HEK293T (cell line): ENCODE measurements around the gene IL24.
"Not testable (repeated sequence)": the region's sequence is repeated elsewhere in the genome, so short reads cannot be mapped to it uniquely, and the experiment has no call there.

ENCODE experiments used
- CTCF ChIA-PET: fragments of 350-600 bp; formaldehyde crosslinking; extraction: SDS; loops from one replicate; lab custom pipeline; 2021; ENCODE audit warnings: antibody characterized with exemption, inconsistent platforms; lab: Yijun Ruan, JAX
- POLR2A ChIA-PET: fragments of 350-600 bp; formaldehyde crosslinking; extraction: SDS; loops from one replicate; lab custom pipeline; 2020; ENCODE audit warnings: antibody characterized with exemption, inconsistent platforms; lab: Yijun Ruan, JAX
- DNase-seq: peaks from one replicate; pipeline ENCODE4 v3.0.0; 2012; ENCODE audit warnings: mixed read lengths; ENCODE audit errors: extremely low spot score
- ARNT ChIP-seq: fragments of 450-650 bp; IDR thresholded peaks from 2 replicates; pipeline ENCODE4 v1.6.1; 2017; ENCODE audit warnings: mild to moderate bottlenecking
- BHLHE40 ChIP-seq: fragments of 450-650 bp; IDR thresholded peaks from 2 replicates; pipeline ENCODE4 v1.6.1; 2016; ENCODE audit warnings: mild to moderate bottlenecking, moderate library complexity, borderline replicate concordance
- CTBP1 ChIP-seq: fragments of 450-650 bp; IDR thresholded peaks from 2 replicates; pipeline ENCODE4 v1.6.1; 2016; ENCODE audit warnings: borderline replicate concordance
- ELF4 ChIP-seq: fragments of 450-650 bp; IDR thresholded peaks from 2 replicates; pipeline ENCODE4 v1.6.1; 2017; ENCODE audit warnings: antibody characterized with exemption
- FOXA1 ChIP-seq: fragments of 450-650 bp; IDR thresholded peaks from 2 replicates; pipeline ENCODE4 v1.6.1; 2016; ENCODE audit warnings: mild to moderate bottlenecking
- FOXK2 ChIP-seq: fragments of 450-650 bp; IDR thresholded peaks from 2 replicates; pipeline ENCODE4 v1.6.1; 2016; ENCODE audit warnings: mild to moderate bottlenecking
- FOXM1 ChIP-seq: fragments of 450-650 bp; IDR thresholded peaks from 2 replicates; pipeline ENCODE4 v1.6.1; 2017; ENCODE audit warnings: mild to moderate bottlenecking, borderline replicate concordance
- HDGF ChIP-seq: fragments of 450-650 bp; IDR thresholded peaks from 2 replicates; pipeline ENCODE4 v1.6.1; 2017; ENCODE audit warnings: antibody characterized with exemption, borderline replicate concordance
- L3MBTL2 ChIP-seq: fragments of 450-650 bp; conservative IDR thresholded peaks from 2 replicates; pipeline ENCODE4 v1.6.1; 2016; ENCODE audit warnings: mild to moderate bottlenecking
- LEF1 ChIP-seq: fragments of 450-650 bp; IDR thresholded peaks from 2 replicates; pipeline ENCODE4 v1.6.1; 2017; ENCODE audit warnings: mild to moderate bottlenecking, borderline replicate concordance
- NFRKB ChIP-seq: fragments of 450-650 bp; IDR thresholded peaks from 2 replicates; pipeline ENCODE4 v1.6.1; 2016; ENCODE audit warnings: mild to moderate bottlenecking, moderate library complexity
- PKNOX1 ChIP-seq: fragments of 450-650 bp; IDR thresholded peaks from 2 replicates; pipeline ENCODE4 v1.6.1; 2016
- SP1 ChIP-seq: fragments of 450-650 bp; IDR thresholded peaks from 2 replicates; pipeline ENCODE4 v1.6.1; 2017
- SUZ12 ChIP-seq: fragments of 450-650 bp; IDR thresholded peaks from 2 replicates; pipeline ENCODE4 v1.6.1; 2016; ENCODE audit warnings: mild to moderate bottlenecking
- TARDBP ChIP-seq: fragments of 450-650 bp; IDR thresholded peaks from 2 replicates; pipeline ENCODE4 v1.6.1; 2016
- ZNF384 ChIP-seq: fragments of 450-650 bp; IDR thresholded peaks from 2 replicates; pipeline ENCODE4 v1.6.1; 2016

The IL24 gene

DNA sequence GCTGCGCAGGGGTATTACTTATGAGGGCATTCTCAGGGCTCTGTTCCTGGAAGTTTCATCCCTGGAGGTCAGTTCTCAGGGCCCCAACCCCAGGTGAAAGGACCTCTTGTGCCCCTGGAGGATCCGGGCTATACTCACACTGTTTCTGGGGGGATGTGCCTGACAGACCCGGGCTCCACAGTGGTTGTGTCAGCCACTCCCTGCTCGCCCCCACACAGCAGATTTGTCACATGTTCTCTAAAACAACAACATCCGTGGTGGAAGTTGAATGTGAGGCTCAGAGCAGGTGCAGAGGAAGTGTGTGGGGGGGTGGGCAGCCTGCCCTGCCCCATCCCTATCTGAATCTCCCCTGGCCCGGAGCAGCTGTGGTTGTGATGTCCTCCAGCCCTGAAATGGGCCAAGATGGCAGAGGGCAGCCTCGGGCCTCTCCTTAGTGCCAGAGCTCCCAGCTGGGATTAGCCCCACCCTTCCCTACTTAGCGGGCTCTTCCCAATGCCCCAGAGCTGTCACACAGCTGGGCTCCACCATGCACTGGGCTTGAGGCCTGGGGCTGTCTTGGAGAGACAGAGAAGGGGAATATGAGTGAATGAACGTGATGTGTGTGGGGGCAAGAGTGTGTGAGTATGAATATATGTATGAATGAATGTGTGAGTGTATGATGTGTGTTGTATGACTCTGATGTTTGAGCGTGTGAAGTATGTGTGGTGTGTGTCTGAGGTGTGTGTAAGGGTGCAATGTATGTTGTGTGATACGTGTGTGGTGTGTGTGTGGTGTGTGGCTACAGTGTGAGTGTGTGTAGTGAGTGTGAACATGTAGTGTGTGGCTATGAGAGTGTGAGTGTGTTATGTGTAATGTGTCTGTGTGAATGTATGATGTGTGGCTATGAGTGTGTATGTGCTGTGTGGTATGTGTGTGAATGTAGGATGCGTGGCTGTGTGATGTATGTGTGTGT is 26.0 kb downstream of the IL24 start:
- ChIA-PET POLR2A (no interaction called here), CTCF (interaction anchor here (2.1 kb wide), 1 partner anchor 7 kb away, joined by 4 read pairs; no protein-coding TSS in a partner anchor)
- TF ChIP-seq BHLHE40 (no peak), SUZ12 (no peak), FOXM1 (no peak), ARNT (no peak), TARDBP (no peak), ELF4 (no peak), LEF1 (no peak), PKNOX1 (no peak), FOXK2 (no peak)
- DNase-seq: no peak

GRCh38 chr1:206923961-206924557 is 26.8 kb downstream of the IL24 start:
- TF ChIP-seq TARDBP: 0 out of 2 replicates have a peak, but pooled peaks have one; percentile 31
- DNase-seq, CTCF ChIA-PET, POLR2A ChIA-PET: not testable (repeated sequence)

DNA sequence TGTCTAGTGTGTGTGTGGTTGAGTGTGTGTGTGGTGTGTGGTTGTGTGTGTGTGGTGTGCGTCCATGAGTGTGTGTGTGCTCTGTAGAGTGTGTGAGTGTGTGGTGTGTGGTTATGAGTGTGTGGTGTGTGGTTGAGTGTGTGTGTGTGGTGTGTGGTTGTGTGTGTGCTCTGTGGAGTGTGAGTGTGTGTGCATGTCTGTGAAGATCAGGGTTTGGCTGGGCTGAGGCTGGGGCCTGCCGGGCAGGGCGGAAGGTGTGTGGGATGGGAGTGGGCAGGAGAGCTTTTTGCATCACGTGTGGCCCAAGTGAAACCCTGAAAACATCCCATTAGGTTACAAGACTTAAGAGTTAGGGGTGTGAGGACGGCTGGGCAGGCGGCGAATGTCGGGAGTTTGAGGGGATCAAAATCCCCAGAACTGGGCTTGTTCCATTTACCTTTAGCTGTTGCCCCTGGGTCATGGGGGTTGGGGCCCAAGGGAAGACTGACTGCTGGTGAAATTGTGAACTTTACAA is 27.4 kb downstream of the IL24 start:
- POLR2A ChIA-PET: interaction anchor here (1.0 kb wide), 1 partner anchor 8 kb away, joined by 4 read pairs; no protein-coding TSS in a partner anchor
- no peak for DNase-seq
- CTCF ChIA-PET: no interaction called here
- no peak for TF ChIP-seq FOXA1
- TF ChIP-seq ZNF384: no peak
- TF ChIP-seq SP1: no peak
- no peak for TF ChIP-seq L3MBTL2
- no peak for TF ChIP-seq SUZ12
- TF ChIP-seq HDGF: no peak
- TF ChIP-seq TARDBP: no peak
- no peak for TF ChIP-seq FOXK2
- TF ChIP-seq ARNT: no peak
- TF ChIP-seq BHLHE40: no peak
- no peak for TF ChIP-seq PKNOX1
- no peak for TF ChIP-seq NFRKB
- TF ChIP-seq LEF1: no peak
- TF ChIP-seq FOXM1: no peak
- no peak for TF ChIP-seq ELF4
- no peak for TF ChIP-seq CTBP1

- DNase-seq: no peak
- TF ChIP-seq BHLHE40: no peak
- TF ChIP-seq ZNF384: no peak
- no peak for TF ChIP-seq L3MBTL2
- TF ChIP-seq ARNT: no peak
- TF ChIP-seq SP1: no peak
- TF ChIP-seq PKNOX1: no peak
- TF ChIP-seq CTBP1: no peak
- no peak for TF ChIP-seq HDGF
- no peak for TF ChIP-seq LEF1
- TF ChIP-seq FOXK2: no peak
- TF ChIP-seq ELF4: no peak
- TF ChIP-seq TARDBP: no peak
- no peak for TF ChIP-seq FOXA1
- TF ChIP-seq SUZ12: no peak
- POLR2A ChIA-PET: interaction anchor here (1.0 kb wide), 1 partner anchor 9 kb away, joined by 4 read pairs; no protein-coding TSS in a partner anchor
- CTCF ChIA-PET: no interaction called here
Observed at GRCh38 chr1:206925106-206925736, 28.0 kb downstream of the IL24 start.

- ChIA-PET CTCF (no interaction called here), POLR2A (interaction anchor here (0.6 kb wide), 1 partner anchor 1402 kb away, joined by 3 read pairs; no protein-coding TSS in a partner anchor)
- TF ChIP-seq FOXA1 (no peak), LEF1 (no peak), BHLHE40 (no peak), CTBP1 (no peak), SP1 (no peak), TARDBP (no peak)
- no peak for DNase-seq
Observed at GRCh38 chr1:206926286-206926685, 29.0 kb downstream of the IL24 start.

- no peak for DNase-seq
- ChIA-PET CTCF (interaction anchor here (0.6 kb wide), 1 partner anchor 12 kb away, joined by 4 read pairs; no protein-coding TSS in a partner anchor), POLR2A (no interaction called here)
- TF ChIP-seq ZNF384 (no peak), CTBP1 (no peak), PKNOX1 (no peak), SP1 (no peak), ELF4 (no peak), ARNT (no peak), NFRKB (no peak), LEF1 (no peak), L3MBTL2 (no peak)
Observed at GRCh38 chr1:206929524-206929923, 32.3 kb downstream of the IL24 start.
